Body of pancreas (tissue), 4 donors: Measurements from ENCODE around the gene ID4. TPM values are rescaled to one million over a fixed set of nuclear protein-coding genes. Genes with fewer than 3 reads are reported as not detected.

Experiments
- ATAC-seq: fragments of 150-250 bp; one replicate; pipeline ENCODE4 v1.9.1; 2016
- DNase-seq, 4 donors: peaks; one replicate each; pipeline ENCODE4 v3.0.0-alpha.2; 2019
- H3K27ac ChIP-seq, 4 donors: fragments of 200-600 bp; sonication (generic); 1 replicate in 3 of 4; 2 replicates in 1 of 4; pipeline versions ENCODE4 v1.5.1 to v1.6.1; 2016 to 2019; ENCODE audit warnings: mild to moderate bottlenecking in 1 of 4, mixed read lengths in 1 of 4, moderate library complexity in 1 of 4
- H3K27me3 ChIP-seq, 2 donors: fragments of 200-600 bp; sonication (generic); one replicate each; pipeline ENCODE4 v1.6.0; 2016; ENCODE audit warnings: mild to moderate bottlenecking in 1 of 2
- H3K36me3 ChIP-seq, 2 donors: fragments of 200-600 bp; sonication (generic); replicated peaks in 1 of 2; 2 replicates each; pipeline ENCODE4 v1.5.1; 2016; ENCODE audit warnings: low read depth in 2 of 2; ENCODE audit not compliant: insufficient read depth in 1 of 2
- H3K4me1 ChIP-seq: fragments of 200-600 bp; sonication (generic); one replicate; pipeline ENCODE4 v1.6.0; 2016
- H3K4me3 ChIP-seq, 2 donors: fragments of 200-600 bp; sonication (generic); 1 replicate in 1 of 2; 2 replicates in 1 of 2; pipeline ENCODE4 v1.5.1; 2016 to 2019
- H3K9me3 ChIP-seq, 3 donors: fragments of 200-600 bp; sonication (generic); 1 replicate in 2 of 3; 2 replicates in 1 of 3; pipeline ENCODE4 v1.5.1; 2016
- POLR2A ChIP-seq, 3 donors: fragments of 450-650 bp; IDR thresholded peaks; one replicate each; pipeline ENCODE4 v1.6.1; 2016; ENCODE audit warnings: antibody characterized with exemption in 3 of 3, mild to moderate bottlenecking in 2 of 3
- WGBS, 2 donors: methylation state at CpG; one replicate each; pipeline ENCODE4 v1.1.5; 2017; 5-methylcytosine and 5-hydroxymethylcytosine counted together
- intact Hi-C: fragments of 100-400 bp; cut with DNase I; formaldehyde crosslinking; loops from one replicate; pipeline ENCODE4 v1.15.1; 2023
- total RNA-seq, 2 donors: library from RNA; depleted of rRNA; stranded (reverse); fragments of >200 nt; gene quantifications; one replicate each; pipeline ENCODE4 v1.1.0, GENCODE V29; 2016
- TF ChIP-seq, protein P1 (sequence below), 7 experiments: fragments of 450-650 bp in 4 of 7; fragments of 200-600 bp in 3 of 7; sonication (generic) in 3 of 7; IDR thresholded peaks; one replicate each; pipeline ENCODE4 v1.5.1; 2016 to 2019; ENCODE audit warnings: antibody characterized with exemption in 7 of 7

Gene ID4
- total RNA-seq, 2 donors from 2014 or later, result 53.7 to 72.5 TPM

GRCh38 chr6:19857139-19857538, 20.0 kb downstream of the ID4 start:
- no peak overlapping the region for H3K27ac ChIP-seq
- H3K9me3 ChIP-seq, result no peaks in the 10 kb centered on the region
- H3K4me3 ChIP-seq, result no peak overlapping the region
- peaks cover 18% of the 10 kb centered on the region for H3K4me1 ChIP-seq
- H3K27me3 ChIP-seq, result no peaks in the 10 kb centered on the region
- ATAC-seq (no peak), DNase-seq (no peak)
- no peaks in the 10 kb centered on the region for H3K36me3 ChIP-seq
- WGBS, 2 donors, result 88 to 93% methylated on average over 3 of the region's 3 CpGs
- TF ChIP-seq, protein P1, sequence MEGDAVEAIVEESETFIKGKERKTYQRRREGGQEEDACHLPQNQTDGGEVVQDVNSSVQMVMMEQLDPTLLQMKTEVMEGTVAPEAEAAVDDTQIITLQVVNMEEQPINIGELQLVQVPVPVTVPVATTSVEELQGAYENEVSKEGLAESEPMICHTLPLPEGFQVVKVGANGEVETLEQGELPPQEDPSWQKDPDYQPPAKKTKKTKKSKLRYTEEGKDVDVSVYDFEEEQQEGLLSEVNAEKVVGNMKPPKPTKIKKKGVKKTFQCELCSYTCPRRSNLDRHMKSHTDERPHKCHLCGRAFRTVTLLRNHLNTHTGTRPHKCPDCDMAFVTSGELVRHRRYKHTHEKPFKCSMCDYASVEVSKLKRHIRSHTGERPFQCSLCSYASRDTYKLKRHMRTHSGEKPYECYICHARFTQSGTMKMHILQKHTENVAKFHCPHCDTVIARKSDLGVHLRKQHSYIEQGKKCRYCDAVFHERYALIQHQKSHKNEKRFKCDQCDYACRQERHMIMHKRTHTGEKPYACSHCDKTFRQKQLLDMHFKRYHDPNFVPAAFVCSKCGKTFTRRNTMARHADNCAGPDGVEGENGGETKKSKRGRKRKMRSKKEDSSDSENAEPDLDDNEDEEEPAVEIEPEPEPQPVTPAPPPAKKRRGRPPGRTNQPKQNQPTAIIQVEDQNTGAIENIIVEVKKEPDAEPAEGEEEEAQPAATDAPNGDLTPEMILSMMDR (IDR thresholded peaks at IDR 0.05), result no peak
- TF ChIP-seq POLR2A (IDR thresholded peaks at IDR 0.05), result no peak
- intact Hi-C loops, result loop anchor here (10.0 kb wide), 1 partner anchor 862 kb away; no protein-coding TSS in a partner anchor

DNA sequence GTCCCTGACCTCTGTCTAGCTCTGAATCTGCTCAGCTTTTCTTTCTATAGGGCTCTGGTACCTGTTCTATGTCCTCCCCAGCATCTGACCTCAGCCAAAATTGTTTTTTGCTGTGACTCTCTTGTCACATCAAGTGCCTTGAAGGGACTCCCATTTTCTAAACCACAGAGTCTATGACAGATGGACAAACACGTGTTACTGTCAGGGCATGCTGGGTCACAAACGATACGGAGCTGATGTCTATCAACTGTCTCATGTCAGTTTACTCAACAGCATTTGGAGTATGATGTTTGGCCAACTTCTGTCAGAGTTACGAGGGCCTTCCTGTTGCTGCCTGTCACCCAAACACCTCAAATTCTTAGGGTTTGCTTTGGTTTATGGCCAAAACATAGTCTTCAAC, 20.5 kb downstream of the ID4 start:
- TF ChIP-seq, protein P1 (IDR thresholded peaks at IDR 0.05), result no peak
- H3K36me3 ChIP-seq, result no peaks in the 10 kb centered on the region
- DNase-seq (no peak), ATAC-seq (no peak)
- H3K27ac ChIP-seq, result no peak overlapping the region
- intact Hi-C loops, result loop anchor here (10.0 kb wide), 1 partner anchor 863 kb away; no protein-coding TSS in a partner anchor
- H3K27me3 ChIP-seq, result no peaks in the 10 kb centered on the region
- H3K9me3 ChIP-seq, result no peaks in the 10 kb centered on the region
- H3K4me1 ChIP-seq, result peaks cover 18% of the 10 kb centered on the region
- no peak overlapping the region for H3K4me3 ChIP-seq
- 85% methylated on average over 4 of the region's 4 CpGs for WGBS, 2 donors

- no peak overlapping the region for H3K4me3 ChIP-seq
- no peak overlapping the region for H3K27ac ChIP-seq
- WGBS, 2 donors, result 9% methylated on average over 4 of the region's 4 CpGs
- DNase-seq (peak; percentile 29 to 48 (median 38)), ATAC-seq (peak; percentile 69)
- intact Hi-C loops, result no loop called here
- H3K36me3 ChIP-seq, result no peaks in the 10 kb centered on the region
- H3K9me3 ChIP-seq, result no peaks in the 10 kb centered on the region
- no peaks in the 10 kb centered on the region for H3K27me3 ChIP-seq
- TF ChIP-seq, protein P1 (IDR thresholded peaks at IDR 0.05), result no peak
- no peak for TF ChIP-seq POLR2A (IDR thresholded peaks at IDR 0.05)
- peaks cover 34% of the 10 kb centered on the region for H3K4me1 ChIP-seq
Measured at GRCh38 chr6:19860235-19860877, 23.2 kb downstream of the ID4 start.

GRCh38 chr6:19864285-19864684, 27.1 kb downstream of the ID4 start:
- no peaks in the 10 kb centered on the region for H3K27me3 ChIP-seq
- H3K4me1 ChIP-seq, result peaks cover 36% of the 10 kb centered on the region
- H3K4me3 ChIP-seq, result no peak overlapping the region
- intact Hi-C loops, result no loop called here
- DNase-seq (no peak), ATAC-seq (no peak)
- TF ChIP-seq POLR2A (IDR thresholded peaks at IDR 0.05), result no peak
- TF ChIP-seq, protein P1 (IDR thresholded peaks at IDR 0.05), result no peak
- WGBS, 2 donors, result 29 to 33% methylated on average over 3 of the region's 3 CpGs
- no peaks in the 10 kb centered on the region for H3K9me3 ChIP-seq
- H3K27ac ChIP-seq, result no peak overlapping the region
- H3K36me3 ChIP-seq, result no peaks in the 10 kb centered on the region

- Histone ChIP-seq H3K27ac (no peak overlapping the region), H3K4me1 (peaks cover 30% of the 10 kb centered on the region), H3K36me3 (no peaks in the 10 kb centered on the region), H3K4me3 (no peak overlapping the region), H3K9me3 (no peaks in the 10 kb centered on the region), H3K27me3 (no peaks in the 10 kb centered on the region)
- 3 to 14% methylated on average over 1 of the region's 1 CpG for WGBS, 2 donors
- intact Hi-C loops, result no loop called here
- DNase-seq (no peak), ATAC-seq (no peak)
- TF ChIP-seq, protein P1 (IDR thresholded peaks at IDR 0.05), result no peak
- no peak for TF ChIP-seq POLR2A (IDR thresholded peaks at IDR 0.05)
Measured at GRCh38 chr6:19865178-19865577, 28.0 kb downstream of the ID4 start.
